Measurements from ENCODE around the gene HOXC9.

HOXC9 gene

DNA sequence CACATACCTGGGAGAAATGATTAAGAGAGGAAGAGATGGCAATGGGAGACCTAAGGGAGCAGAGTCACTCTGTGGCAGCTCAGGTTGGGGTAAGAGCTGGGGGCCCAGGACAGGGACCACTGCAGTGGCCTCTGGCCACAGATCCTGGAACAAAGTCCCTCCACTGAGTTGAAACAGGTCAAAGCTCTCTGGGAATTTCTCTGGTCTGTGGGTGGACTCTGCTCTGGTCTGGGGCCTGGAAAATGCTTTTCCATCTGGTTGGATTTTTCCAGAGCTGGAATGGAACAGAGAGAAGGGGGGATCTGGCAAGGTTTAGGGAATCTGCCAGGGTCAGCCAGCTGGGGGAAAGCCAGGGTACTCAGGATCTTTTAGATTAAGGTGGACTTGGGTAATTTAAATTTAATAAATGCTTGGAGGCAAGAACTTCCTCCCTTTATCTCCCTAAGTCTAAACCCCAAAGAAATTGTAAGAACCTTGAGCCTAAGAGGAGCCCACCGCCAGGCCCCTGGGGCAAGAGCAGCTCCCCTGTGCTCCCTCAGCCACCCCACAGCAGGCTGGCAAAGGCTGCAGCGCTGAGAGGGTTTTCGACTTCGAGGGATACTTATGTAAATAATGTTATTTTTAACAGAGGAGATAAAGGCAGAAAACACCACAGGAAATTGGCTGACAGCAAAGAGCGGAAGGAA lies 11.3 kb upstream of the HOXC9 start:
- DNase-seq, result no peak

DNA sequence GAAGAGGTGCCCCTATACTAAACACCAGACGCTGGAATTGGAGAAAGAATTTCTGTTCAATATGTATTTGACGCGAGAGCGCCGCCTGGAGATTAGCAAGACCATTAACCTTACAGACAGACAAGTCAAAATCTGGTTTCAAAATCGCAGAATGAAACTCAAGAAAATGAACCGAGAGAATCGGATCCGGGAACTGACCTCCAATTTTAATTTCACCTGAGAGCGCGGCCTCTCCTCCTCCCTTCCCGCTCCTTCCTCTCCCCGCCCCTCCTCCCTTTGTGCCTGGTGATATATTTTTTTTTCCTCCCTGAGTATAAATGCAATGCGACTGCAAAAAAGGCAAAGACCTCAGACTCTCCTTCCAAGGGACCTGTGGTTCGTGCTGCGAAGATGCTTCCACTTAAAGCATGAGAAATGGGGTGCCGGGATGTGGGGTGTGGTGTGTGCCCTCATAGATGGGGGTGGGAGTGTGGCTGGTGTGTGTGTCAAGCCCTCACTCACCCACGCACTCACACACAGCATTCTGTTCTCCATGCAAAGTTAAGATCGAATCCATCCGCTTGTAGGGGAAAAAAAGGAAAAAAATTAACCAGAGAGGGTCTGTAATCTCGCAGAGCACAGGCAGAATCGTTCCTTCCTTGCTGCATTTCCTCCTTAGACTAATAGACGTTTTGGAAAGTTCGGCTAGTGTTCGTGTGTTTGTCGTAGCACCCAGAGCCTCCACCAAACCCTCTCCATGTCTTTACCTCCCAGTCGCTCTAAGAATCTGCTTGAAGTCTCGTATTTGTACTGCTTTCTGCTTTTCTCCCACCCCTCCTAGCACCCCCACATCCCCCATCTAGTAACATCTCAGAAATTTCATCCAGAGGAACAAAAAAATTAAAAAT lies 10.5 kb upstream of the HOXC9 start:
- DNase-seq, result no peak

DNA sequence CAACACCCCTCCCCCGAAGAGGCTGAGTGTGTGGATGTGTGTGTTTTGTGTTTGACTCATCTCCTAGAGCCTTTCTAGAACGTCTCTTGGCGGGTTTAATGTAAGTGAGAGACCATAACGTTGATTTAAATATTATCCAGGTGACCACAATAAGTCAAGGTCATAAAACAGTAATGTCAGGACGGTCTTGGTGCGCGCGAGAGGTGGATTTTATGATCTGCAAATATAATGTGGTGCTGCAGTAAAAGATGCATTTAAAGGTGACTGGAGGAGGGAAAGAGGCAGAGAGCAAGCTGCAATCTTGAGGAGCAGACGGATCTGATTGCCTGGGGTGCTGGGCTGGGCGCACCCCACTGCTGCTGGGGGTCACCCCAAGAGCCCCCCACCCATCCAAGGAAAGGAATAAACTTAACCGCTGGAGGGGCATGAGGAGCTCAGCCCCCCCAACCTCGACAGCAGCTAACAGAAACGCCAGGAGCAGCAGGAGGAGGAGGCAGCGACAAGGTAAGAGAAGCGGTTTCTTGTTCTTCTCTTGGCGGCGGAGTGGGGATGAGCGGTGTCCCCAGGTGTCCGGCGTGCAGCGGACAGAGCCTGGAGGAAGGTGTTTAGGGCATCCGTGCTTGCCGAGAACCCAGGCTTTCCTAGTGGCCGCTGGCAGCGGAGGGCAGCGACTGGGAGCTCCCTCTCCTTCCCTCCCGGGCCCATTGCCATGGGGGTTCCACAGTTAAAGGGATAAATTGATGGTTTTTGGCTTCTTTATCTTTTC lies 9.5 kb upstream of the HOXC9 start:
- DNase-seq, result no peak

DNA sequence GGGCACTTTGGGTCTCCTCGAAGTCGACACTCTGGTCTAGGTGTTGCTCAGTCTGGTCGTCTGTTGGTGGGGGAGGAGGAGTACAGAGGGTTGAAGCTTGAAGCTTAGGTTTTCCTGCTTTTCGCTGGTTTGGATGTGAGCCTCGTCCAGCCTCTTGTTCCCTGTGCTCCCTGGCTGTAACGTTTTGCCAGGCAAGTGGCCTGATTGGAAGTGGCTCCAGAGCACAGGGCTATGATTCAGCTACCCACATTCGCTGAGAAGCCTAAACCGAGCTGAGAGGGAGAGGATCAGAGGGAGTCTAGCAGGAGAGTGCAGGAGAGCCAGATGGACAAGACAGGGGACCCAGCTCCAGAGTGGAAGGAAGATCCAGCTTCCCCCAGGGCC lies 8.9 kb upstream of the HOXC9 start:
- no peak for DNase-seq

DNA sequence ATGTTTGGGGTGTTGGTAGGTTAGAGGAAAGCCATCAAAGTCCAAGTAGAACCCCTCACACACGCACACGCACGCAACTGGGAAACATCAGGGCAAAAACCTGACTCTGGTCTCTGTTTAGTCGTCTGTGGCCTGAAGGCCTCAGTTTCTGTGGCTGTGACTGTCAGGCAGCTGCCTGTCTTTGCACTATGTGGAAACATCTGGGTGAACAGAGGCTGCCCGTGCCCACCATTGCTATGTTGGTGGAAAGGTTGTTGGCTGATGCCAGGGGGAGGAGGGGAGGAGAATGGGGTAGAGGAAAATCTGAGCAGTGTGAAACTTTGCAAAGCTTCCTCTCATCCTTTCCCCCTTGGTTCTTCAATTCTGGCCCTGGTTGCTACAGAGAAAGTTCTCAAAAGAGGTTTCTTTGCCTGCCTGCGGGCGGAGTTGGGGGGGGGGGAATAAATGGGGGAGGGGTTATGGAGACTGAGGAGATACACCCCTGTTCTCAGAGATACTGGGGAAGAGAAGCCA lies 7.5 kb upstream of the HOXC9 start:
- DNase-seq, result no peak

DNA sequence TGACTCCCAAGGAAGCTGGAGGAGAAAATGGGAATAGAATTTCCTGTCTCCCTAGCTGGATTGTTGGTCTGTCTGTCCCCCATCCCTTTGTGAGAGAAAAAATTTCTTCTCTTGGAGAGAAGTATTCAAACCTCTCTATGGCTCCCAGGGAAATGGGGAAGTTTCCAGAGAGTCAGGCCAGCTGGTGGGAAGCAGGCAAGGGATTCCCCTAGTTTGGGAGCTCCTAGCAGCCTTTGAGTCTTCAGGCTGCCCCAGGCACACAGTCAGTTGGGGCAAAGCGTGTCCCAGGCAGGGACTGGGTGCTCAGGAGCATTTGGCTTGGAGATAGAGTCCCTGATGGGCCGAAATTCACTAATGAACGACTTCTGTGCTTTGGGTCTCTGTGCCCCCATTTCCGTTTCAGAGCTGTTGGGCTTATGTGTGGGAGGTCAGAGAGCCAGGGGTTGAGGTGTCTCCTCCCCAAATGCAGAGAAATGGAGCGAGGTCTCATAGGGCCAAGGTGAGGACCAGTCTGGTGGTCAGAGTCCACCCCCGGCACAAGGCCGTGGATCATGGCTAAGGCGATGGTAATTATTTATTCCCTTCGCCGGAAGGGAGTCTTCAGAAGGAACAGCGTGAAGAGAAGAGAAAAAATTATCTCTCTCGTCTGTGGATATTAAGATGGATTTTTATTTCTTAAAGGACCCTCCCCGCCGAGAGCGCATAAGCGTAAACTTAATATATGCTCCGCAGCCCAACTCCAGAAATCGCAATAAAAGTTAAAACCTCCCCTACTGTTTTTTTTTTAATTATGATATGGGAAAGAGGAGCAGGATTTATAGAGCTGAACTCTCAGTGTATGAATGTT lies 6.6 kb upstream of the HOXC9 start:
- no peak for DNase-seq

DNA sequence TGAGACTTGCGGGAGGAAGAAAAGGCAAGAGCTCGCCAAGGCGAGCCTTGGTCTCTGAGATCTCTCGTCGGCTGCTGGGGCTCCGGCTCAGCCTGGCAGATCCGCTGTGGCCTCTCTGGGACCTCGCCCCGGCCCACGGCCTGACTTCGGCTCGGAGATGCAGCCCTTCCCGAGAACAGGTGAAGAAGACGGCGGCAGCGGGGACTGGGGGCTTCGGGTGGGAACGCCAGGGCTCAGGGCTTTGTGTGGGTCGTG lies 6.0 kb upstream of the HOXC9 start:
- DNase-seq, result no peak

DNA sequence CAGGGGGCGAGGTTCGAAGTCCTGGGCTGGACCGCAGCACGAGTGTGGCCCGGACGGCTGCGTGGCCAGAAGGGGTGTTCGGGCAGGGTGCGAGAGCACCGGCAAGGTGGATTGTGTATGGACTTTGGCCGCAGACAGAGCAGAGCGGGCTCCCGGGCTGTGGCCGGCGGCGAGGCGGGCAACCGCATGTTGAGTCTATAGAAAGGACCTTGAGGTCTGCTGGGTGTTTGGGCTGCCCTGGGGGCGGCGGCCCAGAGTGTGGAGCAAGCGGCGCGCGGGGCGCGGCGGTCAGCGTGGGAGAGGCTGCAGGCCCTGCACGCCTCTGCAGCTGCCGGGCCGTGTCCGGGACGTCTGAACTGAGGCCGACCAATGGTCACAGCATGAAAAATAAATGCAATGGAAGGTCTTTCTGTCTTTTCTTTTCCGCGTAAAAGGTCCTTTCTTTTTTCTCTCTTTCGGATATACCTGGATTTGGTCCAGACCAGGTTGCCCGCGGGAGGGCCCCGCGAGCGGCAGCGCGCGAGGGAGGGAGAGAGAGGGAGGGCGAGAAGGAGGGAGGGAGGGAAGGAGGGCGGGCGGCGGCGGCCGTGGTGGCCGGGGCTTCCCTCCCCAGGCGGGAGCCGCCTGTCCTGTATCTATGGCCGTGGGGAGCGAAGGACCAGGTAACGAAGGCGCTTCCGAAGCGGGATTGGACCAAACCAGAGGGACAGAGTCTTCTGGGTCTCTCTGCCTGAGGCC lies 5.5 kb upstream of the HOXC9 start:
- DNase-seq, result no peak

DNA sequence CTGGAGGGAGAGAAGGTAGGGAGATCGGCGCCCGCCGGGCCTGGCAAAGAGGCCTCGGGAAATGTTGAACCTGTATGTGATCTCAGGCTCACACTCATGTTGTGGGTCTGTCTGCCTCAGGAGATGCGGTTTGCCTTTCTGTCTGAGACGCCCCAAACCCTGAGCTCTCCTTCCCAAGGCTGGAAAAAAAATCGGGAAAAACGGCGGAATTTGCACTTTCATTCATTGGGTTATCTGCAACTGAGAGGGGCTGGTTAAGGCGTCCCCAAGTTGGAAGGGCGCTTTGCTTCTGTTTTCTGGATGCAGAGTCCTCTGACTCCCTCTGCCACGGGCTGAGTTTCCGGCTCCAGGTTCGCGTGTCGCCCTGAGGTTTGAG lies 5.0 kb upstream of the HOXC9 start:
- DNase-seq, result no peak

DNA sequence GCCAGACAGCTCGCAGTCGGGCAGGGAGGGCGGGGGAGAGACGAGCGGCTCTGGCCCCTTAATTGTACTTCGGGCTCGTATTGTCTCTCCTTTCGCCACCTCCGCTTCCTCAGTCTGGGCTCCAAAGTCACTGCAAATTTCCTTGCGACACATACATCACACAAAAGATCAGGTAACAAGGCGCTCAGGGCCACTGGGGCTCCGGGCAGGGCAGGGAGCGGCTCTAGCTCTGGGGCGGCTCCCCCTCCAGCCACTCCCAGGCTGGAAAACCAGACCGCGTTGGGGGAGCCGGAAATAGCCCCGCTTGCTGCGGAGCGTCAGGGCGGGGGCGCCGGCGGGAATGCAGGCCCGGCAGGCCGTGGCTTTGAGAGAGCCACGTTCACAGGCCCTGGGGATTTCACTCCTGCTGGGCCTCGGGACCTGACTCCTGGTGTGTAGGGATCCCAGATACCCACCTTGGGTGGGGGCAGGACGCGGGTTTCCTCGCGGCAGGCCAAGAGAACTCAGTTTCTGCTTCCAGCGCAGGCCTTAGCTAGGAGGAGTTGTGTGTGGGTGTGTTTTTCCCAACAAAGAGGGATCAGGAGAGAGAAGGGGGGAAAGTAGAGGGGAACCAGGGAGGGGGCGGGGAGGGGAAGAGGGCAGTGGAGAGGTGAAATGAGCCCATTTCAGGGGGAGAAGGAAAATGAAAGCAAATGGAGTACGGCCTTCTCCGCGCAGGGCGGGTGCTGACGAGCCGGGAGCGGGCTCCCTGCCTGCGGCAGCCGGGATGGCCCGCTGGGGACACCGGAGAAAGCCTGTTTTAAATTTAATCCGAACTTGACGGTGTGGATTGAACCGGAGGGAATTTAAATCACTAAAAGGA lies 4.4 kb upstream of the HOXC9 start:
- DNase-seq, result no peak

DNA sequence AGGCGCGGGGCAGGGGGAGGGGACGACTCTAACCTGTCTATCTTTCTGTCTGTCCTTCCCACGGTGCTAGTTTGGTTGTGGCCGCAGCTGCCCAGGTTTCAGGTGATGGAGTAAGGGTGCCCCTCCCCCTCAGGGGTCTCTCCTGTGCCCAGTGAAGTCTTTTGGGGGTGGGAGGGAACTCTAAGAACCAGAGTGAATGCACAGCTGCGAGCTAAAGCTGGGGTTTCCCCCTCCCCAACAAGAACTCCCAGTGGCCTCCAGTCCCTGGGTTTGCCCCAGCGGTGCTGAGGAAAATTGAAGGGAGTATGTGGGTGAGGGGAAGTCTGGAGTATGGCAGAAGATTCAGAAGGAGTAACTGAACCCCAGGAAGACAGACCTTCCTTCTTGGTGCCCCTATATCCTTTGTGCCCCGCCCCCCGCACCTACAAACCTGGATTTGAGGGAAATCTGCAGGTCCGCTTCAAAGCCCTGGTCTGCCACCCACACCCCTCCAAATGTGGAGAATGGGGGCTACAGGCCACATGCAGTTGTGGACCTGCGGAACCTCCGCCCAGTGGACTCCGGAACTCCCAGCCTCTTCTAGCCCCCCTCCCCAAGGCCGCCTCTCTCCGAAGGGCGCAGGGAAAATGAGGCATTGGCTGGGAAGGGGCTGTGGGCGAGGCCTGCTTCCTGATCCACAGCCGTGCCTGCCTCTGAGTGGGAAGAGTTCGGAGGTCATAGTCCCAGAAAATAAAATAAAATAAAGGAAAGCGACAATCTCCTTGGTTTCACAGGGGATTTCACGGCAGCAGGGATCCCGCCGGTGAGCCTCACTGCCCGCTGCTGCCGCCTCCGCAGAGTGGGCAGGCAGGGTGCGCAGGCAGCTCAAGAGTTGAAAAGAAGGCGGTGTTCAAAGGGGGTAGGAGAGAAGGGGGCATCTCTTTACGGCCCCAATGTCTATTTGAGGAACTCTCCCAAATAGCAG lies 3.4 kb upstream of the HOXC9 start:
- DNase-seq, result no peak

DNA sequence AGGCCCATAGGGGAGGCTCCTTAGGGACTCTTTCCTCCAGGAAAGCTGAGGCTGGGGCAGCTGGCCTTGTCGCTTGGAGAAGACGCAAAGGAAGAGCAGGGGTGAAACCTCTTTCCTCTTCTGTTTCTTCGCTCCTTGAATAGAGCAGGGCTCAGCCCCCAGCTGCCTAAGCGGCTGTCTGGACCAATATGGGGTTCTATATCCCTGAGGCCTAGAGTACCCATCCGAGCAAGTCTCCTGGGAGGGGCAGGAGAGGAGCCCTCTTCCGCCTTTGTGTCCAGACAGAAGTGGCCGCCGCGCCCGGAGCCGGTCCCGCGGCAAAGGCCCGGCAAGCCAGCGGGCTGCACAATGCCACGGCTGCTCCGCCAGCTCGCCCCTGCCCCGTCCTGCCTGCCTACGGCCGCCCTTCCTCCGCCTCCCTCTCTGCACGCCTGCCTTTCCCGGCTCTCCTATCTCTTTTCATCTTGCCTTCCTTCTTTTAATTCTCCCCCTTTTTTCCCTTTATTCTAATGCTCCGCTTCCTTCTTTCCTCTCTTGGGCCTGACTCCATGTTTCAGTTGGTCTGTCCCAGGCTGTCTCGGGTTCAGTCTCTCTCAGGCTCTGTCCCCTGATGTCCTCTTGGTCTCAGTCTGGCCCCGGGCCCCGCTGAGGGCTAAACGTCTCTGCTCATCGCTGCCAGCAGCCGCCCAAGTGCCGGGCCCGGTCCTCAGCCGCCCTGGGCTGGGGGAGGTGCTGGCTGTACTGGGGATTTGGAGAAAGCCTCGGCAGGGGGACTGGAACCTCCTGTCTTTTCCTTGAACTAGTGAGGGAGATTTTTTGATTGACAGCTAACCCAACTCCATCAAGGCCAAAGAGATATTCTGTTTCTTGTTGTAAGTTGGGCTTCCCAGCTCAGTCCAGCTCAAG lies 2.5 kb upstream of the HOXC9 start:
- DNase-seq, result no peak

DNA sequence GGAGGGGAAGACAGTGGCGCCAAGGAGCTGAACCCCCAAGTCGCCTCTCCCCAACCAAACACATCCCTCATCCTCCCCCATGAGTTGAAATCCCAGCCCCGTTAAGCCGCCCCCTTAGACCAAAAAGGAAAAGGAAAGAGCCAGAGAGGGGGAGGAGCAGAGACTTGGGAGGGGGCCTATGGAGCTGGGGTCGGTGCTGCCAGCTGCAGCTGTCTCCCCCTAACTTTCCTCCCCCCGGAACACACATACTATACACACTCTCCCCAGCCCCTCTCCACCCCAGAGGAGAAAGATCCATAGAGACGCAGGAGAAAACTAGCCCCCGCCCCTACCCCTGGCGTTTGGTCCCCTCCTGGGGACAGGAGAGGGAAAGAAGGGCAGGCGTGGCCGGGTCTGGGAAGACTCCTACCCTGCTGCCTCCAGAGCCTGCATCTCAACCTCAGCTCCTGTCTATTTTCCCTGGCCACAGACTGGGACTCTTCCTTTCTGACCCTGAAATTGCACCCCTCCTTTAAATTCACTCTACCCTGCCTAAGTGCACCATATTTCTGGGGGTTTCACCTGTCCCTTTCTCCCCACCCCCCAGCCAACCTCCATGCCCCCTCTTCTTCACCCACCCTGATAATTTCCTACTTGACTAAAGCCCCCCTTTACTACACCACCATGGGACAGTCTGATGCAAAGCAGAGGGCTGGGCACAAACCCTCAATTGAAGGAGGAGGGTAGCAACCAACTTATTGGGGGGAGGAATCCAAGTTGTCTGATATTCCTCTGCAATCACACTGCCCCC lies 1.7 kb upstream of the HOXC9 start:
- no peak for DNase-seq

DNA sequence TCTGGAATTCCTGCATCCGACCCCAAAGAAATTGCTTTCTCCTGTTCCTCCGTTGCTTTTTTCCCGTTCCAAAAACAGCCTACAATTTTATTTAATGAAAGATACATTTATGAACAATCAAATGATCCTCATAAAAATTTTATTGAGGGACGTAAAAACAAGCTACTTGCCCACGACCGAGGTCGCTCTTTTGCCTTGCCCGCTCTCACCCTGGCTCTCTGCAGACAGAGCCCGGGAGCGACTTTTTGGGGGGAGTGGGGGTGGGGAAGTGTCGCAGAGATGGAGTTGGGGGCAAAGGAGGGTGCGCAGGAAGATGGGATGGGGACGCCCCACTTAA lies 1.1 kb upstream of the HOXC9 start:
- DNase-seq, result no peak

DNA sequence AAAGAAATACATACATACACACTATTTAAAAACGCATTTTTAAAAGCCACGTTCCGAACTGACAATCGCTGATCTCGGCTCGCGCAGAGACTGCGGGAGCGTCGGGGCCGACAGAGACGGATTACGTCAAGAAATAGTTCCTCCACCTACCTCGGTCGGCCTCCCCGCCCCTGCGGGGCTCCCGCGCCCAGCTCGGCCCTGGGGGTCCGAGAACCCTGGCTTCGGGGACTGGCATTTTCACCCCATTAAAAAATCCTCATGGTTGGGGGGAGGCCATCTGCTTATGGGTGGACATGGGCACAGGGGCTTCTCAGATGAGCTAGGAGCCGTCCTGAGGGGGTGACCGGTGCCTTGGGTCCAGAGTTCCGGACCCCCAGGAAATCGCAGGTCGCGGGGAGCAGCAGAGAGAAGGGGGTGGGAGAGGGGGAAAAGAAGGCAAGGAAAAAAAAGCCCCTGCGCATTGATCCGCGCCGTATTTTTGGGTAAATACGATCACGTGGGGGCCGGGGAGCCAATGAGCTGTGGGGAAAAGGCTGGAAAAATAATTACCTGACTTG lies 324 bp upstream of the HOXC9 start:
- peak; percentile 83 for DNase-seq

DNA sequence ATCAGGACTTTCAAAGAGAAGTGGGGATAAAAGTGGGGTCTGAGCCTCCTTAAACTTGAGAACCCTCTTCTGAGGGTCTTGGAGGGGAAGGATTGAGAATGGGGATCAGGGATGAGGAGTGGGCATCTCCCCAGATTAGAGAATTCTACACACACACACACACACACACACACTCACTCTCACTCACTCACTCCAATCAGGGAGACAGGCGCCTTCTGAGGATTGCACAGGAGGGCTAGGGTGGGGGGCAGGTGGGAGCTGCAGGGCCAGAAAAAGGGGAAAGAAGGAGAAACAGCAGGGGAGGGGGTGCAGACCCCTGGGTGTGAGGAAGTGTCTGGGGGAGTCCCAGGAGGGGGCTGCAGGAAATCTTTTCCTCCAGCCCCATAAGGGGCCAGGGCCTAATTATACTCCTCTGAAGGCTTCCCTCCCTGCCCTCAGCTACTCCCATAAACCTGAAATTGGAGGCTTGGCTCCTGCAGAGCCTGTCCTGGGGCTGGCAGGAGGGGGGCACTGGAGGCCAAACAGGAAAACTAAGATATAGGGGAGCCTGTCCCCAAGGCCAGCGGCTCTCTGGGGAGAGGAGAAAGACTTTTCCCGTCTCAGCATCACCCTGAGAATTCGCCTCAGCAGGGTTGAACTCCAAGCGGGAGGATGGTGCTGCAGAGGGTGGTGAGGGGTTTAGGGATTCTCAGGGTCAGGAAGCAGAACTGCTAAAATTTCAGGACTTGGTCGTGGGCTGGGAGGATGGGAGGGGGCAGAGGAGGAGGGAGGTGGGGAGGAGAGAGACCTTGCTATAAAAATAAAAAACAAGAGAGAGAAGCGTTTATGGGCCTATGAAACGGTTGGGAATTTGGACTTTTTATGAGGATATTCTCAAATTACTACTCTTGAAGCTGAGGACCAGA lies 1.6 kb downstream of the HOXC9 start:
- no peak for DNase-seq
